Measurements from ENCODE around the gene APOL6.

APOL6 gene, protein sequence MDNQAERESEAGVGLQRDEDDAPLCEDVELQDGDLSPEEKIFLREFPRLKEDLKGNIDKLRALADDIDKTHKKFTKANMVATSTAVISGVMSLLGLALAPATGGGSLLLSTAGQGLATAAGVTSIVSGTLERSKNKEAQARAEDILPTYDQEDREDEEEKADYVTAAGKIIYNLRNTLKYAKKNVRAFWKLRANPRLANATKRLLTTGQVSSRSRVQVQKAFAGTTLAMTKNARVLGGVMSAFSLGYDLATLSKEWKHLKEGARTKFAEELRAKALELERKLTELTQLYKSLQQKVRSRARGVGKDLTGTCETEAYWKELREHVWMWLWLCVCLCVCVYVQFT

DNA sequence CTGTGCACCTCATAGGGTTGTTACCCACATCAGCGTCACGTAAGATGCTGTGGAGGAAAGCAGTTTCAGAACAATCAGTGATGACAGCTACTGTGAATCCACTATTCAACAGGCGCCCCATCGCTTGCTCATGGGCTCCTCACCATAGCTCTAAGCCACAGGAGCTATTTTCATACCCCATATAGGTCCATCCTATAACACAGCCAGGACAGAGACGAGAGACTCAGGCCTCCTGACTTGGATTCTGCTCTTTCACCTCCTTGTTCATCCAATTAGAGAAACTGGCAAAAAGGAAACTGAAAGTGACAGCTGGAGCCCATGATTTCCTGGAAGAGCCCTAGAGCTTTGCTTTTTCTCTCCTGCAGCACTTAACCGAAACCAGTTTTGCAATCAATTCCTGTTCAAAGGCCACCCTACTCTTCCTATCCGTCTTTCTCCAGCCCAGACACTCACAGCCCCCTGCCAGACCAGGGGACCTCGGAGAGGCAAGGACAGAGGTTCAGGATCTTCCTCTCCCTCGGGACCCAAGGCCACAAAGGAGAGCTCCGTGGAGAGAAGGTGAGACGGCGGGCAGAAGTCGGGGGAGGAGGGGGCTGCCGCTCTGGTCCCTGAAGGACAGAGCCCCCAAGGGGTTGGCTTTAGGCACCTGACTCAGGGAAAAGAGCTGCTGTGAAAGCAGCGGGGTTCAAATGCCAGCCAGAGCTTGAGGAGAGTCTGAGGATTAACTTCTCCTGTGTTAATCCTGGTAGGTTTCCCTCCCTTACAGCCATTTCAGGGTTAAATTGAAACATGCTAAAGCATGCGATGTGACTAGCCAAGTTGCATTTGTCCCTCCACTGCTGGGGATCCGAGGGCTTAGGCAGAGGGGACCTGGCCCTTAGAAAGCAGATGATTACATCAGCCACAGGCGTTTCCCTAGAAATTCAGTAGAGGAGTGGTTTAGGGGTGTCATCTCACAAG, at the start of gene APOL6:
Gene APOL6, plus strand, starts transcription at position 381 of the 960 bp plus-strand sequence. CDS start 7,980 bp downstream, outside the sequence.
- peak; percentile 87 for DNase-seq (ENCODE audit: low spot score)

DNA sequence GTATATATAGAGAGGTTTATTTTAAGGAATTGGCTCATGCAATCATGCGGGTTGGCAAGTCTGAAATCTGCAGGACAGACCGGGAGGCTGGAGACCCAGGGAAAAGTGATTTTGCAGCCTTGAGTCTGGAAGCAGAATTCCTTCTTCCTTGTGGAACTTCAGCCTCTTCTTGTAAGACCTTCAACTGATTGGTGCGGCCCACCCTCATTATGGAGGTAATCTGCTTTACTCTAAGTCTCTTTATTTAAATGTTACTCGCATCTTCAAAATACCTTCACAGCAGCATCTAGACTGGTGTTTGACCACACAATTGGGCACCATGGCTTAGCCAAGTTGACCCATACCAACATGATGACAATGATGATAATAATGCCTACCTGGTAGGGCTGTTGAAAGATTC, 48.9 kb upstream of the APOL6 start:
- DNase-seq (ENCODE audit: low spot score): no peak

DNA sequence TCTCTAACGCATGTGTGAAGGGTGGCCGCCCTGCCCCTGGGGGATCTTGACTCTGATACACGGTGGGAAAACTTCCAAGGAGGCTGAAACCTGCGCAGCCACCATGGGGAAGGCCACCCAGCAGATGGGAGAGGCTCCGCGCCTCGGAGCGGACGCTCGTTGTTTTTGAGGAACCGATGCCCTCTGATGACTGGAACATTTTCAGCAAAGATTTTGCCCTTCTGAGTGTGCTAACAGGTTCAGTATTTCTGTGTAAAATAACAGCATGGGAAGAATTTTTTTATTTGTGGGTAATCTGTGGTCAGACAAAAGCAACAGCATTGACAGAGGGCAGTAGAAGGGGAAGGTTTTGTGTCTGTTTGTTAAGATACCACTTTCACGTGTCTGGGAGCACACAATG, 47.8 kb upstream of the APOL6 start:
- no peak for DNase-seq (ENCODE audit: low spot score)

DNA sequence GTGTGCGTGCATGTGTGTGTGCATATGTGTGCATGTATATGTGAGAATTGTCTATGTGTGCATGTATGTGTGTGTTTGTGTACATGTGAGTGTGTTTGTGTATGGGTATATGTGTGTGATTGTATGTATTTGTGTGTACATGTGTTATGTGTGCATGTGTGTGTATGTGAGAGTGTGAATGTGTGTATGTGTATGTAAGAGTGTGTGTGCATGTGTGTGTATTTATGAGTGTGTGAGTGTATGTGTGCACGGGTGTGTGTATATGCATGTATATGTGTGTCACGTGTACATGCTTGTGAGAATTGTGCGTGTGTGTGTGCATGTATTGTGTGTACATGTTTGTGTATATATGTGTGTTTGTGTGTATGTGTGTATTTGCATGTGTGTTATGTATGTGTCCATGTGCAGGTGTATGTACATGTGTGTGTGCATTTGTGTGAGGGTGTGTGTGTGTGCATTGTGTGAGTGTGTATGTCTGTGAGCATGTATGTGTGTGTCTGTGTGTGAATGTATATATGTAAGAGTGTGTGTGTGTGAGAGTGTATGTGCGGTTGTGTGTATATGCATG, 47.1 kb upstream of the APOL6 start:
- DNase-seq (ENCODE audit: low spot score): no peak

DNA sequence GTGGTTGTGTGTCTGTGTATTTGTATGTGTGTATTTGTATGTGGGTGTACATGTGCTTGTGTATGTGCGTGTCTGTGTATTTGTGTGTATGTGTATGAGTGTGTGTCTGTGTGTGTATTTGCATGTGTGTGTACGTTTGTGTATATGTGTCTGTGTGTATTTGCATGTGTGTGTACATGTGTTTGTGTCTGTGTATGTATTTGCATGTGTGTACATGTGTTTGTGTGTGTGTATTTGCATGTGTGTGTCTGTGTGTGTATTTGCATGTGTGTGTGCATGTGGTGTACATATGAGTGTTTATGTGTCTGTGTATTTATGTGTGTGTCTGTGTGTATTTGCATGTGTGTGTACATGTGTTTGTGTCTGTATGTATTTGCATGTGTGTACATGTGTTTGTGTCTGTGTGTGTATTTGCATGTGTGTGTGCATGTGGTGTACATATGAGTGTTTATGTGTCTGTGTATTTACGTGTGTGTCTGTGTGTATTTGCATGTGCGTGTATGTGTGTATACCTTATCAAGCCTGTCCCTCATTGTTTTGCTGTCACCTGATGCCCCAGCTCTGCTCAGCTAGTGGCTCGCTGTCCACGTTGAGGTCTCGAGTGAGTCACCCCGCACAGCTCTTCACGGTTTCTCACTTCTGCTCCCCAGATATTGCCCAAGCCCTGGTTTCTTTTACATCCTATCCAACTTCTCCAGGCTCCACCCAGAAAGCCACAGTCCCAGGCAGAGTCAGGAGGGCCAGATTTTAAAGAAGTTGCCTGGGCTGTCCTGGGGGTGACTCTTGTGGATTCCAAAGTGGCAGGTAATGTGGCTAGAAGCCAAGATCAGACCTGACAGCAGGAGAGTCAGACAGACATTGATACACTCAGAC, 46.3 kb upstream of the APOL6 start:
- no peak for DNase-seq (ENCODE audit: low spot score)

DNA sequence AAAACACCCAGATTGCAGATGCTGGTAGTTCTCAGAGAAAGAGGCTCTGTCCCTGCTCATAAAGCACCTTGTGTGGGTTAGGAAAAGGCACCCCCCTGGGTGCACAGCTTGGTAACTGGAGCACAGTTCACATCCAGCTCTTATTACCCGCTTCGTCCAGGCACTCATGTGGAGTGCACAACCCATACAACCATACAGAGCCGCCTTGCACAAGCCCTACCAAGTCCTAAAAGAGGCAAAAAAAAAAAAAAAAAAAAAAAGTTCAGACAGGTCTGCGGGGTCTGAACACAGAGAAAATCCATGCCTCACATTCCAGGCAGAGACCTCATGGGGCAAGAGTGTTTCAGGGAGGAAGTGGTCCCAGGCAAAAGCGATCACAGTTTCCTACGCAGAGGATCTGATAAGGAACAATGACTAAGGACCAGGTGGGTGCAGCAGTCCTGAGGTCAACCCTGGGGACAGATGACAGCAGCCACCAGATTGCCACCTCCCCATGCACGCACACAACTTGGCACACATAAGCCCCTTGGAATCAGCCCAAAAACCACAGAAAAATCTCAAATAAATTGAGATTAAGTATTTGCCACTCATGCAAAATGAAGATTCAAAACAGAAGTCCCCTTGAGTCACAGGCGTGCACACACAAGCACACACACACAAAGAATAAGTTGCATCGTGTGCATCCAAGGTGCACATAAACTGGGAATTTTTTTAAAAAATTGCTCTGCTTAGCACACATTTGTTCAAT, 43.5 kb upstream of the APOL6 start:
- DNase-seq (ENCODE audit: low spot score): no peak

DNA sequence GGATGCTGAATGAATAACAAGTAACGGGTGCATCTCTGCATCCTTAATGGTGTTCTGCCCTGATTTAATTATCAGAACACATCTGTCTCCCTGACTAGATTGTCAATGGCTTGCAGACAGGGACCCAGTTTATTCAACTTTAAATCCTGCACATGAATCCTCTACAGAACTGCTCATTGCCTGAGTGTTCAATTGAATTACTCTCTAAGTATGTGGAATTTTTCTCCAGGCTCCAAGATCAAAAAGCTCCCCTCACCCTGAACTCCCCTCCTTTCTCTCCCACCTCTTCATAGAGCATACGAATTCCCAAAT, 42.9 kb upstream of the APOL6 start:
- no peak for DNase-seq (ENCODE audit: low spot score)

DNA sequence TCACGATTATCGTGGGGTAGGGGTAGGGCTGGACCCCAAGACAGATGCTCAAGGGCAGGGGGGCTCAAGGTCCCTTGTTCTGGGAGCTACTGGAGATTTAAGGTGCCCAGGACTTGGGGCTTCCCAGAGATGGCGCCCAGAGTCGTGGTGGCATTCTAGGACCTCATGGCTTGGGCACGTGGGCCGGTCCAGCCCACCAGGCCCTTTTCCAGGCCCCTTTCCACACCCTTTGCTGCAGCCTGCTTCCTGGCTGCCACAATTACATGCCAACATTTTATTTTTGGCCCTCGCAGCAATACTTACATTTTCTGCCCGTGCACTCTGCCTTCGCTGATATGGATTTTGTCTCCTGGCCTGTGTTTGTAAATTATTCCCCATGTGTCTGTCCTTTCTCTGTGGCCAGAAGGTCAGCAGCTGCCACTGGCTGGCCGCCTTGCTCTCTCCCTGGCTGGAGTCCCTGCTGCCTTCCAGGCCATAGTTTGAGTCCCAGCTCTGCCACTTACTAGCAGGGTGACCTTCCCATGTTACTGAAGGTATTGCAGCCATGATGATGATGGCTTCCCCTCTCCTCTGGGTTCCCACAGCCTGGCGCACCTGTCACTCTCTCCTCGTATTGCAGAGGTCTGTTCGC, 42.3 kb upstream of the APOL6 start:
- DNase-seq (ENCODE audit: low spot score): no peak

DNA sequence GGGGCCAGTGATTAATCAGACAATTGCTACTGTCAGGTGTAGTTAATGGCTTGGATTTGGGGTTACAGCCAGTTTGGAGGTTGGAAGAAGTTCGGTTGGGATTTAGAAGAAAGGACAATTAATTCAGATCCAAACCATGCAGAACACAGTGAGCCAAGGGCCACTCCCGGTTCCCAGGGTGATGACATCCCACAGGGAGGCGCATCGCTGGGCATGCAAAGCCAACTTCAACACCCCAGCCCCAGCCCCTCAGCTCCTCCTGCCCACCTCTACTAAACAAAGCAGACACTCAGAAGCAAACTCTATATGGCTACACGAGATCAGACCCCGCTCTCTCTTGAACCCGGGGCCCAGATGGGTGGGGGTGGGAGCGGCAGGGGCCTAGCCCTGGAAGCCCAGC, 41.3 kb upstream of the APOL6 start:
- no peak for DNase-seq (ENCODE audit: low spot score)

DNA sequence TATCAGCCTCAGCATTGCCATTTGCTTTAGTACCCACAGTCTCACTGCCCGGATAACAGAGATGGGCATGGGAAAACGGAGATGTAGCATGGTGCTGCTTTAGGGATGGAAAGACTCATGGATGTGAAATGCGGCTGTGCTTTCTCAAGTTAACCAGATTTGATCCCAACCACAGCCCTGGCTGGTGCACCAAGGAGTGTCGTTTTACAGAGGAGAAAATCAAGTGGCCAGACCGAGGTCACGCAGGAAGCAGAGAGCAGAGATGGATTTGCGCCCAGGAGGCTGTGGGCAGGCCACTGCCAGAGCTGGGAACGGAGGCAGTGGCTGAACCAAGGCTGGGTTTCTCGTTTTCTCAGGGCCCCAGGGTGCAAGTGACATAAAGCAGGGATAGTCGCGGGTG, 40.2 kb upstream of the APOL6 start:
- no peak for DNase-seq (ENCODE audit: low spot score)

DNA sequence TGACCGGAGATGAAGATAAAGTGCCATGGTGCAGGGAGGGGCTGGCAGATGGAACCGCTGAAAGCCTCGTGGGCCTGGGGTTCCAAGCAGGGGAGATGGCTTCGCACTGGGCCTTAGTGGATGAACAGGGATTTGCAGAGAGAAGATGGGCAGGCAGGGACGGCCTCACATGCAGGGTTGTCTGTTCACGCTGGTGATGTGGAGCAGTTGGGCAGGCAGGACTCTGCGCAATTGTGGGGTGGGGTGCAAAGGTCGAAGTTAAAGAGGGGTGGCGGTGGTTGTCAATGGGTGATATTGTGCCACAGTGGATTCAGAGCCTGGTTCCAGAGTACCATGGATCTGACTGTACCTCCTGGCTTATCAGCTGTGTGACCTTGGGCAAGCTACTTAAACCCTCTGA, 39.0 kb upstream of the APOL6 start:
- DNase-seq (ENCODE audit: low spot score): no peak

DNA sequence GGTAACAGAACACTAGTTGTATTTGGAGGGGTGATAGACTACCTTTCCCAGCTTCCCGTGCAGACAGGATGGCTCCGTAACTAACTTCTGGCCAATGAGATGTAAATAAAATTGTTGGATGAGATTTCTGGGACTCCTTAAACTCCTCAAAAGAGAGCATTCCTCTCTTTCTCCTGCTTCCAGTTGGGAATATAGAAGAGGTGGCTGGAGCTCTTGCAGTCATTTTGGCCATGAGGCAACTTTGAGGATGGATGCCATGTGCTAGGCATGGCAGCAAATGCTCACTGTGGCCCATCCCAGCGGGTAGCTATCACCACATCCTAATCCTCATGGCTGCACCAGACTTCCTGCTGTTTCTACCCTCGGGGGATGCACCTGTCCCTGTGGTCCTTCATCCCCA, 38.5 kb upstream of the APOL6 start:
- DNase-seq (ENCODE audit: low spot score): no peak

DNA sequence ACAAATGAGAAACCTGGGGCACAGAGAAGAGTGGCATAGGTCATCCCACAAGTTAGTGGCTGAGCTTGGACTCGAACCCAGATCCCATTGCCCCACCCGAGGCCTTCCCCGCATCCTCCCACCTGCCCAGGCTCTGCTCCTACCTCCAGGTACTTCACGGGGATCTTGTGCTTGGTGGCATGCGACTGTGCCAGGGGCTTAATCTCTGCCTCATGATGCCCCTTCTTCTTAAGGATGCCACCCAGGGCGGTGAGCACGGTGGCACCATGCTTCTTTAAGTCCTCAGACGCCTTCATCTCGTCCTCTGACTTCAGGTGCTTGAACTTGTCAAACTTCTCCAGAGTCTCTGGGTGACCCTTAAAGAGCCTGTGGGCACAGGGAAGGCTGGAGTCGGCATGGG, 37.5 kb upstream of the APOL6 start:
- DNase-seq (ENCODE audit: low spot score): no peak

DNA sequence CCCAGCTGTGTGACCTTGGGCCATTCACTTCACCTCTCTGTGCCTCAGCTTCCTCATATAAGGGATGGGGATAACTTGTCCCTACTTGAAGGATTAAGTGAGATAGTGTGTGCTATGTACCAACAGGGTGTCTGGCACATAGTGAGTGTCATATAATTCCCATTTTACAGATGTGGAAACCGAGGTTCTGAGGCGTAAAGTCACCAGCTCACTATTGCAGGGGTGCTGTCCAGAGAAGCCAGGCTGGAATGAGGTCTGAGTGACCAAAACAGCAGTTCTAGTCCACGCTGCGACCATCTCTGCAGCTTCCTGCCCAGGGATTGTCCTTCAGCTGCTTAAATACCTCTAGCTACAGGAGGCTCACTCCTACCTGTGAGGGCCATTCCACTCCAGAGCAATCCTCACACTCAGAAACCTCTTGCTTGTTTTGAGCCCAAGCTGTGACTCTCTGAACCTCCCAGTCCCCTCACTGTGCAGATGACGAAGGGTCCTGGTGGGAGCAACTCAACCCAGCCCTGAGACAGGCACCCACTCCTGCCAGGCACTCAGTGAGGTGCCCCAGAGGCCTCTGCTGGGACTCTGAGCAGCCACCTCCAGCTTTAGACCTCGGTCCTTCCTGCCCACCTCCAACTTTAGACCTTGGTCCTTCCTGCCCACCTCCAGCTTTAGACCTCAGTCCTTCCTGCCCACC, 36.9 kb upstream of the APOL6 start:
- no peak for DNase-seq (ENCODE audit: low spot score)

DNA sequence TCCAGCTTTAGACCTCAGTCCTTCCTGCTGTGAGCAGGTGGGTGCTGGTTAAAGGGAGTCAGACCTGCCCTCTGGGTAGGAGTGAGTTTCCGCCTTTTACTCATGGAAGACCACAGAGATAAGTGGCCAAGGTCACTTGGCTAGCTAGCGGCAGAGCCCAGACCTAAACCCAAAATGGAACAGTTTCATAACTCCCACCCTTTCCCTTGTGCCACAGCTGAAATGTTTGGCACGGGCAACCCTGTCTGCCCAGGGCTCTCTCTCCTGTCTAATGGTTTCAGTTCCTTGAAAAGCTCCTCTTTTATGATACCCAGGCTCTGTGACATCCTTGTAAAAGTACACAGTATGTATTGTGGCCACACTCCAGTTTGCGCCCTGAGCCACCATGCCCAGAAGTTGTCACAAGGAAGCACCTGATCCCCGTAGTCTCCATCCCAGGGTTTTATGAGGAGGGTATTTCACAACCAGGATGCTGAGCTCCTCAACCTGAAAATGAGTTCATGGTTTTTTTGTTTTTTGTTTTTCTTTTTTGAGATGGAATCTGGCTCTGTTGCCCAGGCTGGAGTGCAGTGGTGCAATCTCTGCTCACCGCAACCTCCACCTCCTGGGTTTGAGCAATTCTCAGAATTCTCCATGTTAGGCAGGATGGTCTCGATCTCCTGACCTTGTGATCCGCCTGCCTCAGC, 36.2 kb upstream of the APOL6 start:
- peak; percentile 17 for DNase-seq (ENCODE audit: low spot score)

DNA sequence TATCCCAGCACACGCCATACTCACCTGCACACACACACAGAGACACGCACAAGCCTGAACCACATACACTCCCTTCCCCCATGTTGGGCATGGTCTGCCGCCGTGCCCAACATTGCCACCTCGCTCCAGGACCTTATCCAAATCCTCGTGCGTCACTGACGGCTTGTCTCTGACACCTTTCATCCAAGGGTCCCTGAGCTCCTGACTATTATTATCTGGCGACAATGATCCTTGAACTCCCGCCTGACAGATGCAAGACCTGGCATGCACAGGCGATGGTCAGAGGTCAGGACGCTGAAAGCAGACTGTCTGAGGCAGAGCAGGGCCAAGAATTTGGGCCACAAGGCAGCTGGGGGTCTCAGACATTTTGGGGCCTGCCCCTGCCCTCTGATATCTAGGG, 35.3 kb upstream of the APOL6 start:
- no peak for DNase-seq (ENCODE audit: low spot score)

DNA sequence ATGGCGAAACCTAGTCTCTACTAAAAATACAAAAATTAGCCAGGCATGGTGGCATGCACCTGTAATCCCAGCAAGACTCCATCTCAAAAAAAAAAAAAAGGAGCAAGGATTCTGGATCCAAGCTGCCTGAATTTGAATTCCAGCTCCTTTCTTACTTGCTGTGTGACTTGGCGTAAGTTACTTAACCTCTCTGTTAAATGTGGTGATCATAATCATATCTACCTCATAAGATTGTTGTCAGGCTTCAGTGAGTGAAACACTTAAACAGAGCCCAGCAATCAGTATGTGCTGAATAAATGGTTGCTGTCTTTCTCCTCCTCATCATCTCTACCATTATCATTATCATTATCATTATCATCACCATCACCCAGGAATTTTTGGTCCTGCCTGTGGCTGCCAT, 33.8 kb upstream of the APOL6 start:
- DNase-seq (ENCODE audit: low spot score): no peak

DNA sequence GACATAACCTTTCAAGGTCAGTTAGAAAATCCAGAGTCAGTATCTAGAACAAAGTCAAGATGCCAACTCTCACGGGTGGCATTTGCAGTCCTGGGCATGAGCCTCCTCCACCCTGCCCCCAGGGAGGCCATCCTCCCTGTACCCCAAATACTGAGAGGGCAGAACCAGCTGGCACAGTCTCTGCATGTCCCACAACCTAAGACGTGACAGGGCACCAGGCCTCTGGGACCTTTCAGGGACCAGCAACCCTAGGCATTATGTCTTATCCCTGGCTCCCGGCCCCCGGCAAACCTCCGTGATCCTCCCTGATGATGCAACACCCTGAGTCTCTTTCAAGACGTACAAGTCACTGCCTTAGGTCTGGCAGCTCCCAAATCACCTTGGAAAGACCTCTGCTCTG, 33.1 kb upstream of the APOL6 start:
- DNase-seq (ENCODE audit: low spot score): no peak

DNA sequence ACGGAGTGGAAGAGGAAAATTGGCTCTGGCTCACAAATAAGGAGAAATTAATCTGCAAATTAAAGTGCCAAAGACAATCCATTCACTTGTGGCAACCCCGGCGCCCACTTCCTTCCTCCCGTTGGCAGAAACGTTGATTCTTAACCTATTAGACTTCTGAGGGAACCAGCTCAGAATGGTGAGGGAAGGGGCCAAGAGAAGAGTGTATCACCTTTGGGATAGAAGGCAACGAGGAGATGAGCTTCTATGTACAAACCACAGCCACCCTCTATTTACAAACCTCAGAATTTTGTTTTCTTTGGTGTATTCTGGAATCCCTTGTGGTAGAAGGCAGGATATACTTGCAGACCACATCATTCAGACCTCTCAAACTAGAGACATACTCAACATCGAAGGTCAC, 32.2 kb upstream of the APOL6 start:
- no peak for DNase-seq (ENCODE audit: low spot score)
